Thymus (tissue), 11 donors: ENCODE results near the gene TIGD6. TPM values are rescaled to one million over a fixed set of nuclear protein-coding genes. Genes with fewer than 3 reads are reported as not detected.

Source experiments
- DNase-seq, 9 donors: peaks; one replicate each; pipeline ENCODE4 v3.0.0-alpha.2; 2013; ENCODE audit warnings: low spot score in 9 of 9, low read depth in 6 of 9, missing footprints in 1 of 9
- H3K27ac ChIP-seq, 2 donors: one replicate each; pipeline ENCODE4 v1.5.1; 2013; ENCODE audit warnings: control low read depth in 1 of 2, low read depth in 1 of 2, low read length in 1 of 2, mild to moderate bottlenecking in 1 of 2, moderate library complexity in 1 of 2
- H3K27me3 ChIP-seq, 2 donors: one replicate each; pipeline ENCODE4 v1.5.1; 2013; ENCODE audit warnings: low read length in 1 of 2; ENCODE audit not compliant: control insufficient read depth in 2 of 2, insufficient read depth in 1 of 2
- H3K36me3 ChIP-seq, 2 donors: one replicate each; pipeline ENCODE4 v1.5.1; 2013; ENCODE audit warnings: low read length in 1 of 2, mild to moderate bottlenecking in 1 of 2, moderate library complexity in 1 of 2; ENCODE audit not compliant: control insufficient read depth in 2 of 2, insufficient read depth in 2 of 2
- H3K4me1 ChIP-seq, 2 donors: one replicate each; pipeline ENCODE4 v1.5.1; 2013; ENCODE audit warnings: low read length in 2 of 2; ENCODE audit not compliant: control insufficient read depth in 2 of 2, insufficient read depth in 2 of 2
- H3K4me3 ChIP-seq, 2 donors: one replicate each; pipeline ENCODE4 v1.5.1; 2013; ENCODE audit warnings: low read length in 2 of 2, control low read depth in 1 of 2, mild to moderate bottlenecking in 1 of 2
- H3K9me3 ChIP-seq, 2 donors: one replicate each; pipeline ENCODE4 v1.5.1; 2013; ENCODE audit warnings: low read length in 1 of 2, mild to moderate bottlenecking in 1 of 2; ENCODE audit not compliant: control insufficient read depth in 2 of 2, insufficient read depth in 1 of 2
- WGBS: extraction: QIAGEN DNeasy Blood & Tissue Kit; methylation state at CpG from one replicate; pipeline ENCODE4 v1.1.7; 2013; 5-methylcytosine and 5-hydroxymethylcytosine counted together
- polyA plus RNA-seq: library from polyadenylated mRNA; stranded (reverse); fragments of 200-250 nt; gene quantifications from one replicate; pipeline ENCODE4 v1.2.3, GENCODE V29; 2013
- total RNA-seq: library from RNA; stranded (reverse); fragments of 120-200 nt; gene quantifications from one replicate; pipeline ENCODE4 v1.2.4, GENCODE V29; 2013
- donor health status: healthy.

The TIGD6 gene
- total and polyA plus RNA-seq, 2 donors = 3.5 to 4.1 TPM

GRCh38 chr5:149969181-149969930 lies 31.1 kb downstream of the TIGD6 start:
- H3K36me3 ChIP-seq = no peaks in the 10 kb centered on the region
- H3K4me1 ChIP-seq = no peaks in the 10 kb centered on the region
- WGBS = over 99% methylated on average over 4 of the region's 4 CpGs
- no peak overlapping the region for H3K4me3 ChIP-seq
- no peak for DNase-seq
- H3K9me3 ChIP-seq = no peaks in the 10 kb centered on the region
- H3K27ac ChIP-seq = no peak overlapping the region
- no peaks in the 10 kb centered on the region for H3K27me3 ChIP-seq

- no peaks in the 10 kb centered on the region for H3K27me3 ChIP-seq
- DNase-seq = no peak
- WGBS = 97% methylated on average over 3 of the region's 3 CpGs
- no peaks in the 10 kb centered on the region for H3K9me3 ChIP-seq
- no peak overlapping the region for H3K27ac ChIP-seq
- peaks cover 0 to 3% of the 10 kb centered on the region in 2 donors for H3K4me1 ChIP-seq
- H3K36me3 ChIP-seq = no peaks in the 10 kb centered on the region
- no peak overlapping the region for H3K4me3 ChIP-seq
These were observed 33.5 kb downstream of the TIGD6 start for GRCh38 chr5:149966946-149967345.

GRCh38 chr5:149963729-149964128 lies 36.7 kb downstream of the TIGD6 start:
- H3K9me3 ChIP-seq = no peaks in the 10 kb centered on the region
- 98% methylated on average over 3 of the region's 3 CpGs for WGBS
- no peak overlapping the region for H3K27ac ChIP-seq
- H3K4me1 ChIP-seq = peaks cover 10 to 19% of the 10 kb centered on the region in 2 donors
- H3K27me3 ChIP-seq = no peaks in the 10 kb centered on the region
- H3K36me3 ChIP-seq = no peaks in the 10 kb centered on the region
- no peak overlapping the region for H3K4me3 ChIP-seq
- DNase-seq = no peak

- over 99% methylated on average over 5 of the region's 5 CpGs for WGBS
- Histone ChIP-seq H3K4me1 (peaks cover 10 to 19% of the 10 kb centered on the region in 2 donors), H3K36me3 (no peaks in the 10 kb centered on the region), H3K9me3 (no peaks in the 10 kb centered on the region), H3K4me3 (no peak overlapping the region), H3K27ac (no peak overlapping the region), H3K27me3 (no peaks in the 10 kb centered on the region)
- no peak for DNase-seq
These were observed 37.7 kb downstream of the TIGD6 start for GRCh38 chr5:149962601-149963300.

GRCh38 chr5:149961957-149962409 lies 38.5 kb downstream of the TIGD6 start:
- Histone ChIP-seq H3K36me3 (no peaks in the 10 kb centered on the region), H3K9me3 (no peaks in the 10 kb centered on the region), H3K4me3 (no peak overlapping the region), H3K27me3 (no peaks in the 10 kb centered on the region), H3K27ac (no peak overlapping the region), H3K4me1 (peaks cover 10 to 19% of the 10 kb centered on the region in 2 donors)
- DNase-seq = peak in 1 of 9 donors; percentile 15
- 92% methylated on average over 6 of the region's 6 CpGs for WGBS

GRCh38 chr5:149961186-149961685 lies 39.2 kb downstream of the TIGD6 start:
- H3K4me3 ChIP-seq = peak overlapping the region; percentile 93 to 94
- 17% methylated on average over 23 of the region's 23 CpGs for WGBS
- H3K27me3 ChIP-seq = no peaks in the 10 kb centered on the region
- peak overlapping the region in 1 of 2 donors; percentile 77 for H3K27ac ChIP-seq
- no peaks in the 10 kb centered on the region for H3K36me3 ChIP-seq
- no peaks in the 10 kb centered on the region for H3K9me3 ChIP-seq
- H3K4me1 ChIP-seq = peaks cover 10 to 19% of the 10 kb centered on the region in 2 donors
- DNase-seq = peak in 2 of 9 donors; percentile 9 to 14

- under 1% methylated on average over 84 of the region's 84 CpGs for WGBS
- Histone ChIP-seq H3K27me3 (no peaks in the 10 kb centered on the region), H3K4me3 (peak within 1 kb of the TSS; percentile 93 to 94), H3K27ac (peak within 1 kb of the TSS; percentile 48 to 87), H3K4me1 (peaks cover 10 to 19% of the 10 kb centered on the region in 2 donors), H3K9me3 (no peaks in the 10 kb centered on the region), H3K36me3 (no peaks in the 10 kb centered on the region)
- DNase-seq = peak; percentile 85 to 96 (median 90)
These were observed 39.9 kb downstream of the TIGD6 start, which contains the start of gene SLC26A2 for GRCh38 chr5:149960272-149961185. Gene SLC26A2 (plus strand): TSS chr5:149960758. CDS start chr5:149977653, 16,895 bp downstream.

- peak in 7 of 9 donors; percentile 4 to 61 (median 25) for DNase-seq
These were observed 40.8 kb downstream of the TIGD6 start for GRCh38 chr5:149959406-149960236.

More at GRCh38 chr5:149959406-149960236, 40.8 kb downstream of the TIGD6 start:
- H3K36me3 ChIP-seq = no peaks in the 10 kb centered on the region
- peaks cover 10 to 19% of the 10 kb centered on the region in 2 donors for H3K4me1 ChIP-seq
- no peaks in the 10 kb centered on the region for H3K9me3 ChIP-seq
- H3K27ac ChIP-seq = peak overlapping the region; percentile 48 to 87
- no peaks in the 10 kb centered on the region for H3K27me3 ChIP-seq
- H3K4me3 ChIP-seq = peak overlapping the region; percentile 93 to 94
- 42% methylated on average over 14 of the region's 14 CpGs for WGBS
